GM19193 (cell line): ENCODE data around the gene SPATC1L.

Experiments used
- POLR2A ChIP-seq: IDR thresholded peaks from 4 replicates; pipeline ENCODE4 v1.6.1; 2011; ENCODE audit not compliant: insufficient read depth, insufficient read length; ENCODE audit errors: extremely low read depth

SPATC1L gene

DNA sequence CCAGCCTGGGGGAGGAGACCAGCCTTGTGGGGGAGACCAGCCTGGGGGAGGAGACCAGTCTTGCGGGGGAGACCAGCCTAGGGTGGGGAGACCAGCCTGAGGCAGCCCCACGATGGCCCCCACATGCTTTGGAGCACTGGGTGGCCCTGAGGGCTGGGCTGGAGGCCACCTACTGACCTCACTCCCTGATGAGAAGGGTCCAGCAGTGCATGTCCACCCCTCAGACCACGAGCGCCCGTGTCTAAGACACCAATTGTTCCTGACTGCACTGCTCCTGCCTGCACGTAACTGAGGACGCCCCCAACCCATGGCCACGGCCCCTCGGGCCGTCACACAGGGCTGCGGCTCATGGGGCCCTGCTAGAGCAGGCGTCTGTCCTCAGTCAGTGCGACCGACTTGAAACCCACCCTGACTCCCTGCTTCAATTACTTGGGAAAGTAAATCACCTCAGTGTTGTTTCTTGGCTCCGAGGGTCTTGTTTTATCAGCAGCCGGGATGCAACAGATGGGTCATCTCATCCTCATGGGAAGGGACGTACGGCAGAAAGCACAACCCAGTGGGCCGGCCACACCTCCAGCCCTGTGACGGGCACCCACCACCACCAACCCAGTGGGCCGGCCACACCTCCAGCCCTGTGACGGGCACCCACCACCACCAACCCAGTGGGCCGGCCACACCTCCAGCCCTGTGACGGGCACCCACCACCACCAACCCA, at the start of gene SPATC1L:
TSS of gene SPATC1L (minus strand) at position 550 of the 715 bp plus-strand sequence. CDS start 1,643 bp downstream, outside the sequence.
- no peak for TF ChIP-seq POLR2A

DNA sequence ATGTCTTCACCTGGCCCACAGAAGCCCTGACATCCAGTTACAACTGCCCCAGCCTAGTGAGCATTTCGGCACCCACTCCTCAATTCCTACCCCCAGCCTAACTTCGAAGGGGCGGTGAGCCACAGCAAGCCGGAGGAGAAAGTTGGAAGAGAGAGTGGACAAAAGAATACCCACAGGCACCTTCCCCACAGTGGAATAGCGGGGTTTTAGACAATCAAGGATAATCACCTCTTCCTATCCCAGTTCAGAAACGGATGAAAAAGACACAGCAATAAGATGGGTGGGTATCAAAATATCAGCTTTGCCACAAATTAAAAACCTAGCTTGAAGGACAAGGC, 45.6 kb upstream of the SPATC1L start:
- no peak for TF ChIP-seq POLR2A

DNA sequence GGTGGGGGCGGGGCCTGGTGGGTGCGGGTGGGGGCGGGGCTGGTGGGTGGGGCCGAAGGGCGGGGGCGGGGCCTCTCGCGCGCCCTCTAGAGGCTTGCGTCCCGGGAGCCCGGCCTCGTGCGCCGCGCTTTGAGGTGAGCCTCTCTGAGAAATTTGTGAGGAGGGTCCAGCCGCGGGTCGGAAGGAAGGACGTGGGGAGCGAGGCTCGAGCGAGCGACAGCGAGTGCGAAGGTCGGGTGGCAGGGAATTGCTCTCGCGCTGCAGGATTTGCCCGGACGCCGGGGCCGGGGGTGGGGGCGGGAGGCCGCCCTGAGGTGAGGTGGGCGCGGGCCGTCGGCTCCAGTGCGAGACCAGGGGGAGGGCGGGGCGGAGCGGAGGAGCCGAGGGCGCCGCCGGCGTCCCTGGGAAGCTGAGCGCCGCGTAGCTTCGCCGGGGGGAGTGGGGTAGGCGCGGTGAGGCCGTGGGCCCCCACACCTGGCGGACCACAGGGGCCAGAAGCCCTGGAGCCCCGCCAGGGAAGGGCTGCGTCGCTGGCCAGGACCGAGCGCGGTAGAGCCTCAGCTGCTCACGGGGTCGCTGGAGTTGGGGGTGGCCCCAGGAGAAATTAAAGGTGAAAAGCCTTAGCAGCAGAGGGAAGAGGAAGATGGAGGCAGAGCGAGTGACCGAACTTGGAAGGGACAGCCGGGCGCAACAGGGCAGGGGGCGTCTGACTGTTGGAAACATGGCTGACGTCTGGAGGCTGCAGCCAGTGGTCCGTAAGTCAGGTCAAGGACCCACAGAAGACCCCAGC, 45.1 kb upstream of the SPATC1L start:
- TF ChIP-seq POLR2A, result peak; percentile 24

DNA sequence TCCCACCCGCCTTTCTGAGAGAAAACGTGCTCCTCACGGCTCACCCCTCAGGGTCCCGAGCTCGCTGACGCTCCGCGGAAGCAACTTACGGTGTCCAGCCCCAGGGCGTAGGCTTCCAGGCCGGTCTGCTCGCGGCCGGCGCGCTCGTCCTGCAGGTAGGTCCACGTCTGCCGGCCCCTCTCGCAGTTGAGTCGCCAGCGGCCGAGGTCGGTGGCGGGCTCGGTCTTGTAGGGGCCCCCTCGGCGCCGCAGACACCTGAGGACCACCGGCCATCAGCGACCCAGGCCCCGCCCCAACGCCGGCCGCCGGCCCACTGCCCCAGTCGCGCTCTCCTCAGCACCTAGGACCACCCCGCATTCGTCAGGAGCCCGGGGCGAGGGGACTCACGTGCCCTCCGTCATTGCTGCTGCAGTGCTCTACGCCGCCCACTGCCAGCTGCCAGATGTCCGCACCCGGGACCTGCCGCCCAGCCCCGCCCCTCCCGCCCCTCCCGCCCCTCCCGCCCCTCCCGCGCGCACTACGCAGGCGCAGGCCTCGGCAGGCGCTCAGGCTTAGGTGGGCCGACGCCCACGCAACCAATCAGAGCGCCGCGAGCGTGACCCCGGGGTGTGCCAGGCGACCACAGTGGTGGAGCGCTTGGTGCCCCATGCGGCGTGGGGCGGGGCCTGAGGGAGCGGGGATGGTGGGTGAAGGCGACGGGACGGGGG, 44.2 kb upstream of the SPATC1L start, which contains the start of gene LSS:
TSS of gene LSS (minus strand) at position 430 of the 707 bp plus-strand sequence. CDS start at position 401, 29 bp downstream.
- TF ChIP-seq POLR2A, result peak; percentile 68

DNA sequence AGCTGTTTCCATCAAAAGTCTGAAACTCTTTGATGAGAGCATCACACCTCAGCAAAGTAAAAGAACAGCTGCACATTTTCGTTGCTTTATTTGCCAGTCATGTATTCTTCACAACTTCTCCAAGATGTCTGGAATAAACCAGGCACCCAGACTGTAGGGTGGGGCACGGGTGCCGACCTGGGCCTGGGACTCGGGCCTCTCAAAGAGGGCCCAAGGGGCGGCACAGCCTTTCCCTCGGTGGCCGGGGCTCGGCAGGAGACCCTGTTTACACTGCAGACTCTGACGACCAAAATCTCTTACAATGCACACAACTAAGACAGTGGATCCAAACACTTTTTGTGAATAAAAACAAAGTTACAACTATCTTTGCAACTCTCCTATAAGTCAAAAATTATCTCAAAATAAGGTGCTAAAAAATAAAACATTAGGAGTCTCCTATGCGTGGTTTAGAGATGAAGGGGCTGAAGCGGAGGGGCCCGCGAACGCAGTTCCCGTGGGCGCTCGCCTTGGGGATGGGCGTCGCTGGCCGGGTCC, 43.6 kb upstream of the SPATC1L start:
- no peak for TF ChIP-seq POLR2A

DNA sequence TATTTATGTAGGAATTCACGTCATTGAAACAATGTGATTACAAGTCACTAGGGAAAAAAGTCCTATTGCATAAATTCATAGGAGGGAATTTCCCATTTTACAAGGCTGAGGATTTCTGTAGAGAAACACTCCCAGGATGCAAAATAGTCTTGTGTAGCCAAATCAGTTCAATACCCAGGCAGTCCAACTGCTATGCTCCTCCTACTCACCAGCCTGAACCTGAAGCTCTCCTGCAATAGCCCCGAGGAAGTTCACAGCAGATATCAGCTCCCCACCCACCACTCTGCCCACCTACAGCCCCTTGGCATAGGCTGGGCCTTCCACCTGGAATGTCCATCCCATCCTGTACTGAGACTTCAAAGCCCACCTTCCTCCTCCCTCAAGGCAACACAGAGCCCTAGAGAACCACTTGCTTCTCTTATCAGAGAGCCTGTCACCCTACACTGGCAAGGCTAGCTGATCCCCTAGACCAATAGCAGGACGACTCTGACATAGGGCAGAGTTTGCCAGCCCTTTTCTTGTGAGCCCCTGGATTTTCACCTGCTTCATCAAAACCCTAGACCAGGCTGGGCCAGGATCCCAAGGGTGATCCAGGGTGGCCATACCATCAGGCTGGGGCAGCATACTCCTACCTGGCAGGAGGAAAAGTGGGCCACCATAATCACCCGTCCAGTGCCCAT, 42.8 kb upstream of the SPATC1L start:
- no peak for TF ChIP-seq POLR2A

DNA sequence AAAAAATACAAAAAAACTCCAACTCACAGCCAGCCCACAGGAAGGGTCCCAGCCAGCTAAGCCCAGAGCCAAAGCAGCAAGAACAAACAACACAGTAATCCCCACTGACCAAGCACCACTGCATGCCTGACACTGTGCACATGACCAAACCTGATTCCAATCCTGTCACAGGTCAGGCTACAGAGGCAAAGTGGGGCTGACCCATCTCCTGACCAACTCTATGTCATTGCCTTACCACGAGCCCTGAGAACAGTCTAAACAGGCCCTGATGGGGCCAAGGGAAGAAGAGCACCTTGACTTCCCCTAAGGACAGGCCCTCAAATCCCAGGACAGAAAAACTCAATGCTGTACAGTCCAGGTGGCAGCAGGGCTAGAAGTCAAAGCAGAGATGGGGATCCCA, 41.9 kb upstream of the SPATC1L start:
- no peak for TF ChIP-seq POLR2A

DNA sequence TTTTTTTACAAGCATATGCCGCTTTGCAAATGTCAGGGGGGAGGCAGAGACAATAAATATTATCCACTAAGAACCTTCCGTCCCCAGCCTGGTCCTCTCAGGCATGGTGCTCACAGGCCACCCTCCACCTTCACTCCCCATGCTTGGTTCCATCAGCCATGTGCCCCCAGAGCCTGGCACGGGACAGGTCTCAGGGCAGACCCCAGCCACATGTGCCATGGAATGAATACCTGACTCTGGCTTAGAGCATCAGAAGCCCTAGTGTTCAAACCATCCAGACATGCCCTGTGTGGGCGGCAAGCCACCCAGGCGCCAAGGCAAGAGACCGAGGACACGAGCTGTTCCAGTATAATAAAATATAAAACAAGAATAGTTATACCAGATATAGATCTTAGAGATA, 39.0 kb upstream of the SPATC1L start:
- TF ChIP-seq POLR2A, result no peak

DNA sequence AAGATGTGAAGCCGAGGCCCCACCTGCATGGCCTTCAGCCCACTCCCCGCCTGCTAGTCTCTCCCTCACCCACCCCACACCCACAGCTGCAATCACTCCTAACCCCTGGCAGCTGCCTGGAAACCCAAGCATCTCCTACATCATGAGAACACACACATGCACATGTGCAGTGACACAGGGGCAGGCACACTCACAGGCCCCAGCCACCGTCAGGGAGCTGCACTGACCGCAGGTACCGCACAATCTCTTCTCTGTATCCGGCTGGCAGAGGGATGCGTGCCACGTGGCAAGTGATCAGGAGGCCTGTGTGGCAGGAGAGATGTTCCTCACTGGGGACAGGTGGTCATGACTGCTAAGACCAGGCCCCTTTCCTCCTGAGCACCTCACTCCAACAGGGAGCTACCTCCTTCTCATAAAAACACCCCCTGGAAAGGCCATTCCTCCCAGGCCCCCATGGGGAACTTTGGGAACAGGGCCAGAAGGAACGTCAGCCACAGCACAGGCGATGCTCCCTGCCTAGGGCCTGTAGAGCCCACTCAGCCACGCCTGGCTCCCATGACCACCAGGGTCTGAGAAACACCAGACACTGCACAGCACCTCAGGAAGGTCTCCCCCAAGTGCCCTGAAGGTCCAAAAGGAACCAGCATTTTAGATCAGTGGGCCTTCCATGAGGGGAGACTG, 38.3 kb upstream of the SPATC1L start:
- TF ChIP-seq POLR2A, result no peak

DNA sequence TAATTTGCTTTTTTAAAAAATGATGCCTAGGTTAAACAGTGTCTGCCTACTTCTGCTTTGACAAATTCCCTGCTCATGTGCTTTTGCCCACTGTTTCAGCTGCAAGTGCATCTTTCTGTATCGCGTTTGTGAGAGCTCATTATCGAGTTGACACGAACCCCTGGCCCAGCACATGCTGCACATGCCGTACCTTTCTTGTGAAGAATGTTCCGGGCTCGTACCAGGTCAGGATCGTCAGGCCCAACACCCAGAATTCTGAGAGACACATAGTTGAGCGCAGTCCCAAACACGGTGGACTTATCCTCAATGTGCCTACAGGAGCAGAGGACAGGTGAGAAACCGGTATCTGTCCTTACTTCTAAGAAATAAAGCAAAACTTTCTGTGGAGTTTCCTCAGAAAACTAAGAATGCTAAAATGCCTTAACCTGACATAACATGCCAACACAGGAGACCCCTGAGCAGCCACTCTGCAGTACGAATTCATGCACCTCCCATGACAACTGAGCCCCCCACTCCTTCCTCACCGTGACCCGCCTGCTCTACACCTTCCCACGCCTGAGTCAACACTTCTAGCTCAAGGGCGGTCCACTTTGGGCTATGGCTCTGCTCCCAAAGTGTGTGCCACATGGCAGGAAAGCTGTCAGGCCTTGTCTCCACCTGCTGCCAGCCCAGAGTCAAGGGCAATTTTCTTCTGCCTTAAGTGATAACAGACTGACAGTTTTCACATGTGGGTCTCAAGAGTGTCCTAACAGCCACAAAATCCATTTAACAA, 37.6 kb upstream of the SPATC1L start:
- TF ChIP-seq POLR2A, result no peak

DNA sequence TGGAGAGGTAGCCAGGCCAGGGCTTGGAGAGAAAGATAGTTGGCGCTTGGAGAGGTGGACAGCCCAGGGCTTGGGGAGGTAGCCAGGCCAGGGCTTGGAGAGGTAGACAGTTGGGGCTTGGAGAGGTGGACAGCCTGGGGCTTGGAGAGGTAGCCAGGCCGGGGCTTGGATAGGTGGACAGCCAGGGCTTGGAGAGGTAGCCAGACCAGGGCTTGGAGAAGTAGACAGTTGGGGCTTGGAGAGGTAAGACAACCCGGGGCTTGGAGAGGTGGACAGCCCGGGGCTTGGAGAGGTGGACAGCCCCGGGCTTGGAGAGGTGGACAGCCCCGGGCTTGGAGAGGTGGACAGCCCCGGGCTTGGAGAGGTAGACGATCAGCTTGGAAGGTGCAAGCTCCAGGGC, 36.6 kb upstream of the SPATC1L start:
- no peak for TF ChIP-seq POLR2A

DNA sequence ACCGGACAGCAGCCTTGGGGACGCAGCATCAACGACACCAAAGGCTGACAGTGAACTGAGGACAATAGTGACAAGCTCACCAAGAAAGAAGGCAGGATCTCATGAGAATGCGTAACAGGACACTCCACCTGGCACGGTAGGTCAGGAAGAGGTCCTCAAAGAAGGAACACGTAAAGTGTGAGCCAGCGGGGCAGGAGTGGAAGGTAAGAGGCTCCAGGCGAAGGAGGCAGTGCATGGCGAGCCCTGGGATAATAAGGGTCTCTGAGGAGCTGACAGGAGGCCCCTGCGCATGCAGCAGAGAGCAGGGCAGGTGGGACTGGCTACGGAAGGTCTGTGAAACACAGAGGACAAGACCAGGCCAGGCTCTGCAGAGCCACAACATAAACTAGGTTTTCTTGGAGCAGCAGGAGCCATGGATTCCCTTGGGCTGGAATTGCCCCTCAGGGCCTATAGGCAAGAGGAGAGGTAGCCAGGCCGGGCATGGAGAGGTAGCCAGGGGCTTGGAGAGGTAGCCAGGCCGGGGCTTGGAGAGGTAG, 36.1 kb upstream of the SPATC1L start:
- no peak for TF ChIP-seq POLR2A

DNA sequence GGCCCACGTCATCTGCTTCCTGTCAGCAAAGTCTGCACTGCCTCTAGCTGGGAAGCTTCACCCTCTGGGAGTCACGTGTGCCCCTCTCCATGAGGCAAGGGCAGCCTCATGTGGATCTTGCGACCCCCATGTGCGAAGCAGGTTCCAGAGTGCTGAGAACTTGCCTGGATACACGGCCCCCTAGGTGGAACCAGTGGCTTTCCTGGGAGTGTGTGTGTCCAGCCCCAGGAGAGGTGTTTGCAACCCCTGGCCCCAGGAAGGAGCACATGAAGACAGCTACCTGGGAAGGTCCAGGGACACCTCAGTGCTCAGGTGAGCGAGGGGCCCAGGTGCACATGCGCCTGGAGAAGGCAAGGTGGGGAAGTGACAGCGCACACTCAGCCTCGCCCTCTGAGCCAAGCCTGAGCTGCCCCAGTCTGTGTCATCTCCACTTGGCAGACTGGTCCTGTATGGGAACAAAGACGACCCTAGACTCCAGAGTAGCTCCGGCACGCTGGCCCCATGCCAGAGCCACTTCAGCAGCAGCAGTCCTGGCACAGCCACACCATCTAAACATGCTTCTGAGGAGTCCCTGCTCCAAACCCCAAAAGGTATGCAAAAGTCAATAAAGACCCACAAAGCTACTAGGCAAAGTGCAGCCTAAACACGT, 35.5 kb upstream of the SPATC1L start:
- no peak for TF ChIP-seq POLR2A
